Measurements from ENCODE around the gene ZSWIM5.
"Not testable (repeated sequence)": the region's sequence is repeated elsewhere in the genome, so short reads cannot be mapped to it uniquely, and the experiment has no call there.

Gene ZSWIM5

DNA sequence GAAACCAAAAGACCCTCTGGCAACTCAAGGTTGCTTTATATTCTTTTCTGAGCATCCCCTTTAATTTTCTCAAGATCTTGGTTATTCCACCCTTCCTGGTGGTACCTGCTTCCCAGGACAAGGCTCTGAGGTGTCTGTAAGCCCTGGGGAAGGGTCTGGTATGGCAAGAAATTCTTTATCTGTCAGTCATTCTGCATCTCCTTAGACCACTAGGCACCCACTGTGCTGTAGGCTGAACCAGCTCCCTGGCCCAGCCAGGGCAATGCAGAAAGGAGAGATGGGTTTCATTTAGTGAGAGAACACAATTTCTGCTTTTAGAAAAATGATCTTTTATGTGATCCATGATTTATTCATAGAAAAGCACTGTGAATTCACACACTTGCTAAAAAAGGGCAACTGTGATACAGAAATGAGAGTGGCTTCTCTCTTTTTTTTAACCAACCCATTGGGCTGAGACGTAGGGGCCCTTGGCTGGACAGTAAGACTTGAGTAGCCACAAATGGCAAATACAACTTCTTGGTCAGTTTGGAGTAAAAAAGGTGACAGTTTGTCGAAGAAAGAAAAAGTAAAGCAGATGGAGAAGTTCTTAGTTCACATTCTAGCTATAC lies 190.2 kb downstream of the ZSWIM5 start:
- no peak for DNase-seq

DNA sequence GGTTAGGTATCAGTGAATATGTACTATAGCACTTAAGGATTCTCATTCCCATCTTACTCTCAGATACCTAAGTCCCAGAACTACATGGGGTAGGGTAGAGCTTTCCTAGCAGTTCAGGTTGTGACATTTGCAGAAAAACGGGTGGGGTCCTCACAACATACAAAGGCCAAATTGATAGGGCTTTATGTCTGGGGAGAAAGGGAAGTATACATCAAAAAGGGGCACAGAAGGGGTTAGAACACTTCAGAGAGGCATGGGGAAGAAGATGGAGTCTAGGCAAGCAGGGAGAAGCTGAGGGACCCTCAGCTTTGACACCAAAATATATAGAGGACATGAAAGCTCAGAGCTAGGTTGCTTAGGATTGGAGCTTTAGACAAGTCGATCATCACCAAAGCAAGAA lies 190.7 kb downstream of the ZSWIM5 start:
- no peak for DNase-seq

DNA sequence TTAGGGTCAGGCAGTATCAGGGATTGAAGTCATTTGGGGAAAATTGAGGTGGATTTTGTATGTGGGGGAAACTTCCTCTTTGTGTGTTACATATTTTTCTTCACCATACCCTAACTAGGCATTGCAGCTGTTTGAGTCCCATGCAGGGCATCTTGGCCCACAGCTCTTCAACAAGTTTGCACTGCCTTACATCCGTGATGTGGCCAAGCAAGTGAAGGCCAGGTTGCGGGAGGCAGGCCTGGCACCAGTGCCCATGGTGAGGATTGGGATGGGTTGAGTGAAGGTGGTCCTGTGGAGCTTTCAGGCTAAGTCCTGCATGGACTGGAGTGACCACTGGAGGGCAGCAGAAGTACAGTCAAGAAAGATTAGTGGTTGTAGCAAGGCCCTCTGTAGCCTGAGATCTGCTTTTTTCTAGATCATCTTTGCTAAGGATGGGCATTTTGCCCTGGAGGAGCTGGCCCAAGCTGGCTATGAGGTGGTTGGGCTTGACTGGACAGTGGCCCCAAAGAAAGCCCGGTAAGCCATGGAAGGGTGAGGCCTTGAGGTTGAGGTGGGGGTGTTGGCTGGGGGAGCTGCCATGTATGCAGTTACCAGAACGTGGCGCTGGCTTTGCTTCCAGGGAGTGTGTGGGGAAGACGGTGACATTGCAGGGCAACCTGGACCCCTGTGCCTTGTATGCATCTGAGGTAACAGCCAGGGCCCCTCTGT lies 191.9 kb downstream of the ZSWIM5 start:
- peak; percentile 86 for DNase-seq

DNA sequence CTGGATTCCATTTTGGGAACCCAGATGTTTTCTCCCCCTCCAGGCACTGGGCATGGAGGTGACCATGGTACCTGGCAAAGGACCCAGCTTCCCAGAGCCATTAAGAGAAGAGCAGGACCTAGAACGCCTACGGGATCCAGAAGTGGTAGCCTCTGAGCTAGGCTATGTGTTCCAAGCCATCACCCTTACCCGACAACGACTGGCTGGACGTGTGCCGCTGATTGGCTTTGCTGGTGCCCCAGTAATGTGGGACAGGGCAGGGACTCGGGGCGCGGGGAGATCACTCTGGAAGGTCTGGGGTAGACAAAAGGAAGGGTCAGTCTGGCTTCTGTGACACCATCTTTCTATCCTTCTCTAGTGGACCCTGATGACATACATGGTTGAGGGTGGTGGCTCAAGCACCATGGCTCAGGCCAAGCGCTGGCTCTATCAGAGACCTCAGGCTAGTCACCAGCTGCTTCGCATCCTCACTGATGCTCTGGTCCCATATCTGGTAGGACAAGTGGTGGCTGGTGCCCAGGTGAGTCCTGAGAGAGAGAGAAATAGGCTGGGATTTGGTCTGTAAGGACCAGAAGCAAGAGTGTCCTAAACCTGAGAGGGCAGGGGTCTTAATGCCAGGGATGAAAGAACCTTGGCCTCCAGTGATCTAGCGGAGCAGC lies 192.7 kb downstream of the ZSWIM5 start:
- DNase-seq = no peak

DNA sequence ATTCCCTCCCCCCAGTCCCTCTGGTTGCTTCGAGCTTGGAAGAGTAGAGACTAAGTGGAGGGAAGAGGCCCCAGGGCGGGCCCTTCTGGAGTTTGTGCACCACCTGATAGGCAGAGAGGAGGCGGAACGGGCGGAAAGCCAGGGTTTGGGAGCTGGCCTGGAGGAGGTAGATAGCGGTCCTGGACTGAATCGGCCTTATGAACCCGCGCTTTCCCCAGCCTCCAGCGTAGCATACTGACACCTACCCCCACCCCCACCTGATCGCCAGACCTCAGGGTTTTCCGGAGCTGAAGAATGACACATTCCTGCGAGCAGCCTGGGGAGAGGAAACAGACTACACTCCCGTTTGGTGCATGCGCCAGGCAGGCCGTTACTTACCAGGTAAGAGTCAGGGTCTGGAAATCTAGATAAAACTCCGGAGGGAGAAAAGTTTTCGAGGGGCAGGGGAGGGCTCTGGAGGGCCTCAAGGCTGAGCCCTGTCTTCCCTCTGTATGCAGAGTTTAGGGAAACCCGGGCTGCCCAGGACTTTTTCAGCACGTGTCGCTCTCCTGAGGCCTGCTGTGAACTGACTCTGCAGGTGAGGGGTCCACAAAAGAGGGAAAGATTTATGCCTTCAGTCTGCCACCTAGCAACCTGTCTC lies 193.6 kb downstream of the ZSWIM5 start:
- DNase-seq = peak; percentile 61

DNA sequence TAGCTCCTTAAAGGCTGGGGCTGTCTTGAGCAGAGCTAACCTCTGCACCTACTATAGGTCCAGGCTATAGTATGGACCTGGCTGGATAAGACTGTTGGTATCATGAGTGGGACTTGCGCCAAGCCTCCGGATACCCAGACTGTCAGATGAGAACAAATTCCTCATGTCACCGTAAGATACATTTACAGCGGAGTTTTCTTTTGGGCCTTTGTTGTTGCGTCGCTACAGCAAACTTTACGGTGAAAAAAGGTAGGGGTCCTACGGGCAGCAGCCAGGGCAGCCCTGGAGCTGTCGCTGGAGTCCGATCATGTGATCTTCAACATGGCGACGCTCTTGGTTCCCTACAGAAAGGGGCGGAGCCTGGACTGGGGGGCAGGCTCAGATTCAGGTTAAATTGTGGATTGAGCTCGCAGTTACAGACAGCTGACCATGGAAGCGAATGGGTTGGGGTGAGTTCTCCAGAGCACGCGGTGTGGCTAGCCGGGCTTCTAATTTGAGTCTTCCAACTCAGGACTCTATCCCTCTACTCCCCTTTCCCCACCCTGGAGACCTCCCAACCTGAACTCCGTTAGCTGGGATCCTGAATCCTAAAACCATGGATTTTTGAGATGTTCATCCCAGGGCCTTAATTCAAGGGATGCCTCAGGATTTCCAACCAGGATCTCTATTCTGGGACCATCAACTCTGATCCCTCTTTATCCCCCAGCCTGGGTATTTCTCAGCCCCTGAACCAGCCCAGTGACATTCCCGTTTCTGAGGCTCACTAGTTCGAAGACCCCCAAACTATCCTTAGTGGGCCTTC lies 194.4 kb downstream of the ZSWIM5 start, which contains the start of gene UROD:
Gene UROD (plus strand): TSS at position 418 of the 802 bp plus-strand sequence. CDS start 12 bp downstream, at position 430.
- DNase-seq = peak; percentile 91

DNA sequence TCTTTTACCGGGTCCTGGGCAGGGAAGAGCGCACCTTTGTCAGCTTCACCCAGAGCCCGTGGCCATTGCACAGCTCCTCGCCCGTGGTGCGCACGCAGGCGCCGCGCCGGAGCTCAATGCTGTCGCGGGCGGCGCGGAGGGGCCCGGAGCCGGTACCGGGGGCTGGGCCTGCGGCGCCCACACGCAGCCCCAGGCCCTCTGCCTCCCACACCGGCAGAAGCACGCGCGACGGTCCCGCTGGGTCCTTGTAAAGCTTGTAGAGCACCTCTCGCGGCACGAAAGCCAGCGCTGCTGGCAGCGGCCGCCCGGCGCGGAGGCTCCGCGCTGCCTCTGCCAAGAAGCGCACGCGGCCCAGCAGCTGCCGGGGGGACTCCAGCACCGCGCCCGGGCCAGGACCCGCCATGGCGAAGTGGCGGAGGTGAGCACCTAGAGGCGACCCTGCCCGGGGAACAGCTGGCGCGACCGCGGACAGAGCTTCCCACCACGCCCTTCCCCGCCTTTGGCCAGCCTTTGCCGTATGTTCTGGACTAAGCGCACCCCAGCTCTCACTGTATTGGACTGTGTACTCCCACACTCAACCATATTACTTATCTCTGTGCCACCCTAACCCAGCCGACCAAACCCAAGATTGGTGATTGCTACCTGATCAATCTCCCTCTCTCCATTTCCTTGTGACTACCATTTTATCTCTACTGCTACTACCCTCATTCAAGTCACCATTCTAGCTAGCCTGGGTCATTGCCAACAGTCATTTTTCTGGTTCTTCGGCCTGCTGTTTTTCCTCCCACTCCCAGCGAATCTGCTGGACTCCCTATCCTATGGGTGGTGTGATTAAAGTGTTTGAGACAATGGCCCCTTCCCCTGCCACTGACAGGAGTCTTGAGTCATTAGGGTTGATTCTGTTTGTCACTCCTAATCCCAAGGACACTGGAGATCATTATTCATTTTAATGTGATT lies 195.3 kb downstream of the ZSWIM5 start, which contains the start of gene HECTD3:
Gene HECTD3 (minus strand): TSS at position 470 of the 957 bp plus-strand sequence. CDS start 67 bp downstream, at position 403.
- peak; percentile 77 for DNase-seq

DNA sequence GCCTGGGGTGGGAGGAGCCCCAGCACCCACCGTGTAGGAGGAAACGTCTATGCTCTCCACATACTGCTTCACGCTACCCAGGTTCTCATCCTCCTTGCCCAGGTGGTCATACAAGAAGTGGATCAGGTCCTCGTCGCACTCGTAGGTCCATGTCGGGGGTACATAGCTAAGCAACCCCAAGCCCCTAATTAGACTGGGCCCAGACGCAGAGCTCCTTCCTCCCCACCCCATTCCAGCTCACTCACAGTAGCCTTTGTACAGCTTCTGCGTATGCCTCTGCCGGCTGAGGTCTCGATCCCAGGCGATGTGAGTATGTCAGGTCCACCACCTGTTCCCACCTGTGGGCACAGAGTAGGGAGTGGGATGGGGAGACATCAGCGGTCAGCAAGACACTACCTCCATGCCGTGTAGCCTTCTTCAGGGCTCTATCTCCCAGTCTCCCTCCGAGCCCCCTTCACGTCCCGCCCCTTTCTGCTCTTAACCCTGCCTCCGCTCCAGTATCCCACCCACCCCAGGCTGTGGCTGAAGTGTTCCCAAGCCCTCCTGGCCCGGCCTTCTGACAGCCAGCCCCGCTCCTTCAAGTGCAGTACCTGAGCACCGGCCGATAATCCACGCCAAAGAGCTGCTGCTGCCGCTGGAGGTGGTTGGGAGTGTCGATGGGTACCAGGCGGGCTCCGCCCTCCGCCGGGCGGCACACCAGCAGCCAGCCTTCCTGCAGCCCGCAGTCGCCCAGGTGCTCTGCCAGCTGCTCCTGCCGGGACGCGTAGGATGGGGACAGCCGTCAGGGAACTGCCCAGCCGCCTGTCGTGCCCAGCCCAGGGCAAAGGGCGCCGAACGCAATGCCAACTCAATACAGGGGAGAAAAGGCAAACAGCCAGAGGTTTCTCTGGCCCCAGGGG lies 196.2 kb downstream of the ZSWIM5 start:
- DNase-seq = peak; percentile 49

DNA sequence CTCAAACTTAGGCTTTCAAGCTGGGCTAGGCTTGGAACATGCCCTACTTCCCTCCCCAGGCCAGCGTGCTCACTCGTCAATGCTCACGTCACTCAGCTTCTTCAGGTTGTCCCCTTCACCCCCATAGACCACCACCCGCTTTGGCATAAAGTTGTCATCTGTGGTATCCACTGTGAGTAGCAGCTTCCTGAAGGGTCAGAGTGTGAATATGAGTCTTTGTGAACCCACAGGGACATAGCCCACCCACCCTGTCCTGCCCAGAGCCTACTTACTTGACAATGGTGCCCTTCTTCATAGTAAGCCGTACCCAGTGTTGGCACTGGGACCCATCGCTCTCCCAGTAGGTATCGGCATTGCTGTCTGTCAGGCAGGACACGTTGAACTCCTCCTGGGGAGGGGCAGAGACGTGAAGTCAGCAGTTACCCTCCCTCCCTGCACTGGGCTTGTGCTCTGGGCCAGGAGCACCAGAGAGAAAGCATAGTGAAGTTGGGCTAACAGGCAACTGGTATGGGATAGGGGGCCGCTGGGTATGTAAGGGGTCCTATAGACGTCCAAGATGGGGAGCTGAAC lies 197.0 kb downstream of the ZSWIM5 start:
- DNase-seq = no peak

DNA sequence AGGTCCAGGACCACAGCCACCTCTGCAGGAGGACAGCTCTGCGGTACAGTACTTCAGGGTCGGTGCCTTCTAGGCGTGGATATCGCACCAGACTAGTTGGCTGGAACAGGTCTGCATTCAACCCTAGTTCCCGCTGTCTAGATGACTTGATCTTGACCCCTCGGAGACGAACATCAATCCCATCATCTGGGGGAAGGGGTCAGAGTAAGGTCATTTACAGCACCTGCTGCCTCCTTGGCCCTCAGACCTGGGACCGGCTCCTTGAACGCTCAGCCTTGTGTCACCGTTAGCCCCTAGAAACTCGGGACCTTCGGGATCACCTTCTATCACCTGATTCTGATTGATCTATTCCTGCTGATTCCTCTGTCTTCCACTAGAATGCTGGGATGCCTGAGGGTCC lies 197.9 kb downstream of the ZSWIM5 start:
- DNase-seq = no peak

DNA sequence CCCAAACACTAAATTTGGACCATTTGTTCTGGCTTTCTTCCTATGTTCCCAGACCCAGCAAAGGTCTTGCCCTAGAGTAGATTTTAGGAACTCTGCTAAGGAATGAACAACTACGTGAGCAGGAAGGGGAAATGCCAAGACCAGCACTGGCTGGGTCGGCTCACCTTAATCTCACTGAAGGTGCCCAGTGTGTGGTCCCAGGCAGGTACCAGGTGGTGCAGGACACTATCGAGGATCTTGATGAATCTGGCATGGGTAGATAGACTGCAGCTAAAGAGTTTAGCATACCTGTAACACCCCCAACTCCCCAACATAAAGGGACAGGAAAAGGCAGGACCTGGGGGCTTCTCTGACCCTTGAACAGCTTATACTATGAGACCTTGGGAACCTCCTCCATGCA lies 198.3 kb downstream of the ZSWIM5 start:
- no peak for DNase-seq

DNA sequence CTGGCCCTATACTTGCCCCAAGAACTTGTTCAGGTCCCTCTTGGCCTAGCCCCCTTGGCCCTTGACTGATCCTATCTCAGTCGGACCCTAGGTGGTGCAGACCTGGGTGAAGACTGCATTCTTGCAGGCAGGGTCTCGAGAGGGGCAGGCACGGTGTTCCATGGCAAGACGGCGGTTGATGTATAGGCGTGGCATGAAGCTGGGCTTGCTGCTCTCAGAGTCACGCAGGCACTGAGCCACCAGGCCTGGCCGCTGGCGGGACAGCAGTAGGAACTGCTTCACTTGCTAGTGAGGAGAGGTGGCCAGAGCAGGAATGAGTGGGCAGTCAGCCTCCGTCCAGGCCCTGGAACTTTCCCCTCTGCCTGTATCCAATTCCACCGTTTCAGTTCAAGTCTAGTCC lies 199.1 kb downstream of the ZSWIM5 start:
- no peak for DNase-seq

DNA sequence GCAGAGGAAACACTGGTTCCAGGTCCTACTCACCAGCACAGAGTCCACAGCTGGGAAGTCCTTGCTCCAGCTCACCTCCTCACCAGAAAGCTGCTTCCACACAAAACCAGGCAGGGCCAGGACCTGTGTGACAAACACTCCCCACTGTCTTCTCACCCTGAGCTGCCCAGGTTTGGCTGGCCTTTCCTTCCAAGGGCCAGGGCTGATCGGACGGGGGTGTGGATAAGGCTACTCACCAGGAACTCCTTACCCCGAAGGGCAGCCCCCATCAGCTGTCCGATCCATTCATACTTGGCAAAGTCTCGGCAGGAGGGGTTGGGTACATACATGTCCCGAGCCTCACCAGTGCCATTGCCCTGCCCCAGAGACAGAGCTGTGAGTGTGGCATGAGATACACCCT lies 200.6 kb downstream of the ZSWIM5 start:
- DNase-seq = no peak

DNA sequence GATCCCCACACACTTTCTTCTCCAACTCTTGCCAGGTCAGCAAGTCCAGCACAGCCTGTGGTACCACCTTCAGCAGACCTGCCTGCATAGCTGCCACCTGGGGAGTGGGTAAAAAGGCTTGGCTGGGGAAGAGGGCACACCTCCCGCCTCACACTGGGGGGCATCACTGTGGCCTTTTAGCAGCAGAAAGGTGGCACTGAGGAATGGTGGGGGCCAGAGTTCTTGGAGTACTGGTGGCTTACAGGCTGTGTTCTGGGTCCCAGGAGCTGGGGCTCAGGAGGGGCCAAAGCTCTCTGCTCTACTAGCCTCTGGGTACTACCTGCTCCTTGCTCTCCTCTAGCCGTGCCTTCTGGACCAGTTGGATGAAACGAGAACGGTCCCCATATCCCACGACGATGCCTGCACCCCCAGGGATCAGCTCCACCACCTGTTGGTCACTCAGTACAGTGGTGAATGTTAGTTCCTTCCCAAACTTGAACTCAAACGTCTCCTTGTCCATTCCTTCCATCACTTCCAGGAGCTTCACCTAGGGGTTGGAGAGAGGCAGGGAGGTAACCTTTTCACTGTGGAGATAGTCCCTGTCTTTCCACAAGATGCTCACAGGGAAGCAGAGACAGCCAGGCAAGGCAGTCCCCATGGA lies 202.0 kb downstream of the ZSWIM5 start:
- DNase-seq = no peak

DNA sequence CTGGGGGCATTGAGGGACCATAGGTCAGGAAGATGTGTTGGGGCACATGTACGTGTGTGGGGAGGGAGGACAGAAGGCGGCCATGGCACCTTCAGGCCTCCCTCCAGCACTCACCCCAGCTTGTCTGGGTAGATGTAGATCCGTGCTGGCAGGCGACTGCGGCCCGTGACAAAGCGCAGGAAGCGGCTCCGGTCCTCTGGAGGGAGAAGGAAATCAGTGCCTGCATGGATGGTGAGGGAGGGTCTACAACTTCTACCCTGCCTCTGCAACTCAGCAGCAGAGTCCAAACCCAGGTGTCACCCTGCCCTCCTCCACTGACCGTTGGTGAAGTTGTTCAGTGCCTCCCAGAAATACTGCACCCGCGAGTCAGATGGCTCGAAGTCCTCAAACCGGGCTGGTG lies 202.7 kb downstream of the ZSWIM5 start:
- no peak for DNase-seq

DNA sequence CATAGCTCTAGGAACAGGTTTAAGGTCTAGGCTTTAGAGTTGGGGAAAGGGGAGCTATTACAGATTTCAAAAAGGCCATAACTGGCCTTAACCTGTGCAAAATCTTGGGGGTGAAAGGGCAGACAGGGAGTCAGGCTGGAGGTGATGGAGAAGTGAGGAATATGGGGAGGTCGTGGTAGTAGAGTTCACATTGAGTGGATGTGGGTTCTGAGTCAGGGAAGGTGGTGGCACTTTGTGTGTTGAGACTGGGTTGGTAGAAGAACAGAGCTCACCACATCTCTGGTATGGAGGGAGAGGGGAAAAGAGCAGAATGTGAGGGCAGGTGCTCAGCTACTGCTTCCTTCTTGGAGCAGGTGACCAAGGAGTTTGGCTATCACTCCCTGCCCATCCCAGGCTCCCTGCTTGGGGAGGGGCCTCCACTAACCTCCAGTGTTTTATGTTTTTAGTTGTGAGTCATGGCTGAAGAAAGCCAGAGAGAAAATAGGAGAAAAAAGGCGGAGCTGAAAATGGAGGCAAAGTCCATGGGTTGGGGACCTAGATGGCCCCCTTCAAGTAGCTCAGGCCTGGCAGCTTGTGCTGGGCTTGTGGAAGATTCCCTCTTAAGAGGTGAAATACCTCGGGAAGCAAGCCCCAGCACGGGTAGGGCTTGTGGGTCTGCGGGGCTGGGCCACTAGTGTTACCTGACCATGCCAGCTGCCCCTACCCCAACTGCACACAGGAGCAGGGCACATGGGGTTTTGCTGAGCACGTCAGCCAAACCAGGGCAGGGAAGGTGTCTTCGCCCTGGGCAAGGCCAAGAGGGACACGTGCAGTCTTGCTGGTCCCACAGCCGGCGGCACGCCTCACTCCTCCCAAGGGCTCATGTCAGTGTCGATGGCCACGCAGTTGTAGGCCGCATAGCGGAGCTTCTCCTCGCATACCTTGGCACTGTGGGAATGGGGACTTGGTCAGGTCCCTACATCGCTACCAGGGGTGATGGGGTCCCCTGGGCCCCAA lies 203.5 kb downstream of the ZSWIM5 start:
- DNase-seq = no peak

DNA sequence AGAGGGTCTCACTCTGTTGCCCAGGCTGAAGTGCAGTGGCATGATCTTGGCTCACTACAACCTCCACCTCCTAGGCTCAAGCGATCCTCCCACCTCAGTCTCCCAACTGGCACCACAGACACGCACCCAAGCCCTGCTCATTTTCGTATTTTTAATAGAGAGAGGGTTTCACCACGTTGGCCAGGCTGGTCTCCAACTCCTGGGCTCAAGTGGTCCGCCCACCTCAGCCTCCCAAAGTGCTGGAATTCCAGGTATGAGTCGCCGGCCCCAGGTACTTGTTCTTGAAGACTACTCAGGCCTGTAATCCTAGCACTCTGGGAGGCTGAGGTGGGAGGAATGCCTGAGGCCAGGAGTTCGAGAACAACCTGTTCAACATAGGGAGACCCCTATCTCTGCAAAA lies 204.8 kb downstream of the ZSWIM5 start:
- not testable (repeated sequence) for DNase-seq

DNA sequence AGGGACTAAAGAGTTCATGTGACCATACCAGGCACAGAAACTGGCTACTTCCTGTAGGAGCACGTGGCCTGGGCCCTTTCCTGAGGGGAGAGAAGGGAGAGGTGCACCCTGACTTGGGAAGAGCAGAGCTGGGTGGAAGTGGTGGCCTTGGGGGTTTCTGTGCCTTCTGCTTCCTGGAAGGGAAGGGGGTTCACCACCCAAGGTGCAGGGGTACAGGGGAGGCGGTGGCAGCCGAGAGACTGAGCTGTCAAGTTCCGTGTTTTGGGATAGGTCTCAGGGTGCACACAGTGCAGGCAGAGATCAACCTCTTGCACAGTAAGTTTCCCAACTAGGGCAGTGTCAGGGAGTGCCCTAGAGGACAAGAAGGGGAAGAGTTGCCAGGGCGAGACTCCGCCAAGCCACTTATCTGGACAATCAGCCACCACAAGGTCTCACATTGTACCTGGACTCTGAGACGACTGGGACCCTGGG lies 205.4 kb downstream of the ZSWIM5 start:
- DNase-seq = no peak

Data from CD4-positive, alpha-beta T cell treated with Interleukin-6 for 4 hours (primary cell).